NCI-H69 (cell line): Measurements from ENCODE around the gene CERS1.

Source experiments
- DNase-seq: peaks from one replicate; lab custom pipeline; 2025; lab: John Stamatoyannopoulos, UW

Gene CERS1

DNA sequence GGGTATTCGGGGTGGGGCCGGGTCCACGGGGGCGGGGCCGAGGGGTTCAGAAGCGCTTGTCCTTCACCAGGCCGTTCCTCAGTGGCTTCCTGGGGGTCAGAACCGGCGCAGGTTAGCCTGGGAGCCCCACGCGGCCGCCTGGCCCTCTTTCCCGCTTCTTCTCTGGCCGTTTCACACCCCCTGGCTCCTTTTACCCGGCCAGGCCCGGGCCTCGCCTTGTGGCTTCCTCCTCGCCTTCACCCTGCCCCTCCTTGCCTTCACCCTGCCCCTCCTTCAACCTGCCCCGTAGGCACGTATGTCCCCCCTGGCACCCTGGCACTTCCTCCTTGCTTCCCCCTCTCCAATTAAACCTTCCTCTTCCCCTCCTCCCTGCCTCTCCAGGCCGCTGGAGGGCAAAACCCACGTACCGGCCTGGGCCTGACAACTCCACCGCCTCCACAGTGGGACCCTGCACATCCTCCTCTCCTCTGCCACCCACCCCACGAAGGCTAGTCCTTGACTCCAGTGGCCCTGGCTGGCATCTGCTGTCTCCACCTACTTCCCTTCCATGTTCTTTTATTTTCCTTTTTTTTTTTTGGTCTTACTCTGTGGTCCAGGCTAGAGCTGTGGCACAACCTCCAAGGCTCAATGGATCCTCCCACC, 25.3 kb downstream of the CERS1 start:
- no peak for DNase-seq

DNA sequence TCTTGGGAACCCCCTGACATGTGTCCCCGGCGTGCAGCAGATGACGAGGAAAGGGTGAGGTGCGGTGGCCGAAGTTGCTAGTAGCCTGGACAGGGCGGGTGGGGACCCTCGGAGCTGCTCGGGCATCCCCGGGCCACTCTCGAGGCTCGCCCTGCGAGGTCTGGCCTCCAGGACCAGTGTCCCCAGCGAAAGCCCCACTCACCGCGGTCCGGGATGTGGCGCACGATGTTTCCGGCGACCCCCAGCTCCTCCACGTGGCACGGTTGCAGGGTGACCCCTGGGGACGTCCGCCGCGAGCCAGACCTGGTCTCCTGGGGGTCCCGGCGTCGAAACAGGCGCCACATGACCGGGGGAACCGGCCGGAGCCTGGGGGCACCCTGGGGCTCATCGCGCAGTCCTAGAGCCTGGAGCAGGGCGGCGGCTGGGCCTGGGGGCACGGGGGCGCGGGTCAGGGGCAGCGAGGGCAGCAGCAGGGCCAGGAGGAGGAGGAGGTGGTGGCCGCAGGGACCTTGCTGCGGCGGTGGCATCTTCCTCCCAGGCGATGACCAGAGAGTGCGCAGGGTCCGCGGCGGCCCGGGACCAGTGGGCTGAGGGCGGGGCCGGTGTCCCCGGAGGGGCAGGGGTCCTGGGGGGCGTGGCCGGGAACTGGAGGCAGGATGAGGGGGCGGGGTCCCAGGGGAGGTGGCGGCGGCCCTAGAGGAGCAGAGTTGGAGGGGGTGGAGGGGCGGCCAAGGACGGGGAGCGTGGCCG, 26.0 kb downstream of the CERS1 start:
- DNase-seq, result no peak

DNA sequence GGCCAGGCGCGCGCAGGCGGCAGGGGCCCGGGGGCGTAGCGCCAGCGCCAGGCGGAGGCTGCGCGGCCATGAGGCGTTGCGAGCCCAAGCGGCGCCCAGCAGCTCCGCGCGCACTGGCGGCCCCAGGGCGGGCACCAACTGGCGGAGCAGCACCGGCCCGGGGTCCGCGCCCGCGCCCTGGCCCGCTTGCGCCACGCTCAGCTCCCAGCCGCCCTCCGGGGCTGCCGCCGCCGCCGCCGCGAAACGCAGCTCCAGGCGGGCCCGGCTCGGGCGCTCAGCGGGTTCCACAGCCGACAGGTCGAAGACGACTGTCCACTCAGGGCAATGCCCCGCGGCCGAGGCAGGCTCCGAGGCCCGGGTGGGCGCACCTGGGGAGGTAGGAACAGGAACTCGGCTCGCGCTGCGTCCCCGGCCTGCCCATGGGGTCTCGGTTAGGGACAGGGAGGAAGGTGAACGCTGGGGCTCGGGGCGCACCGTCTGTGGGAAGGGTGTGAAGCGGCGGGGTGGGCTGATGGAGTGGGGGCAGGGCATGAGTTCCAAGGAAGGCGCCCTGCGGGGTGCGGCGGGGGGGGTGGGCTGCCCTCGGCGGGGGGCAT, 26.8 kb downstream of the CERS1 start:
- no peak for DNase-seq

DNA sequence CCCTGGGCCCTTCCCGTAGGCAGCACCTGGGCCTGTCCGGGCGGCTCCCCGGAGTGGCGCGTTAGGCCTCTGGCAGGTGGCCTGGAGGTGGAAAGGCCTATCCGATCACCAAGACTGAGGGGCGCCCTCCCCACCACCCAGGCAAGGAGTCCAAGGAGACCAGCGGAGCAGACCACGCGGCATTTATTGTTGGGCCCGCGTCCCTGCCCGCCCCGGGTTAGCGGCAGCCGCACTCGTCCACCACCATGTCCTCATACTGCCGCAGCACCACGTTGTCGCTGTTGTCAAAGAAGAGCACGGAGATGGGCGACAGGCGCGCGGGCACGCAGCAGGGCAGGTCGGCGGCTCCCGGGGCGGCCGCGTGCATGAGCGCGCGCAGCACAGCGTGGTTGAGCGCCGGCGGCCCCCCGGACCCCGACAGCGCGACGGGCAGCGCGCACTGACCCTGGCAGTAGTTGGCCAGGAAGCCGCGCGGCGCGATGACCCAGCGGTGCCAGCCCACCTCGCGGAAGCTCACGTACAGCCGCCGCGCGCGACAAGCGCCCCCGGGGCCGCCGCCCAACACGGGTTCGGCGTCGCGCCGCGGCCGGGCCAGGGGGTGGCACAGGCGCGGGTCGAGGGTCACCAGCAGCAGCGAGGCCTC, 27.5 kb downstream of the CERS1 start:
- DNase-seq, result no peak

DNA sequence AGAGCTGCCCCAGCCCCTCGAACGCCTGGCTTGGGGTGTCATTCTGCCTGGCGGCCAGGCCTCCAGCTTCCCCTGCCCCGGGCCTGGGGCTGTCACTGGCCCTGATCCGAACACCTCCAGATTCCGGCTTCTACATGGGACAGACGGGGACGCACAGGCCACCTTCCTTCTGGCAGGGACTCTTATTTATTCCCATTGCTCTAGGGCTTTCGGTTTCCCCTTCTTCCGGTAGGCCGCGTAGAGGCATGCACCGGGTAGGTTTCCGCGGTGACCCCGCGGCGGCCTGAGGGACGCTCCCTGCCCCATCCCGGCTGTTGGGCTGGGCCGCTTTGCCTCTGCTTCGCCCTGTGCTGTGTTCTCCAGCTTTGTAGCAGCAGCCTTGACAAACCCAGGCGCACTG, 28.2 kb downstream of the CERS1 start:
- DNase-seq, result no peak

DNA sequence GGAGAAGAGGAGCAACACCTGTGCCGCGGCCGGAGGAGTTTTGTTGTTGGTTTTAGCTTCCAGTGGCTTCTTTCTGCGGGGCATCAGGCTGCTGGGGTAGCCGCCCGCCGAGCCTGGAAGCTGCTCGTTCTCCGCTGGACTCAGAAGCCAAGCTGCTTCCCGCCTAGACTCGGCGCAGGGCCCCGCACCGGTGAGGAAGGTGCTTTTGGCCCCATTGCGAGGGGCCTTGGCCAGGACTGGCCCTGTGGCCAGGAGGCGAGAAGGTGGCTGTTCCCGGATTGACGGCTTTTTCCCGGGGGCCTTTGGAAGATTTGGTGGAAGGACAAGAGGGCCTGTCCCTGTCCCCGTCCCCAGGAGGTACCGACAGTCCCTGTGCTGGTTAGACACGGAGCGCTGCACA, 28.8 kb downstream of the CERS1 start:
- DNase-seq, result no peak

DNA sequence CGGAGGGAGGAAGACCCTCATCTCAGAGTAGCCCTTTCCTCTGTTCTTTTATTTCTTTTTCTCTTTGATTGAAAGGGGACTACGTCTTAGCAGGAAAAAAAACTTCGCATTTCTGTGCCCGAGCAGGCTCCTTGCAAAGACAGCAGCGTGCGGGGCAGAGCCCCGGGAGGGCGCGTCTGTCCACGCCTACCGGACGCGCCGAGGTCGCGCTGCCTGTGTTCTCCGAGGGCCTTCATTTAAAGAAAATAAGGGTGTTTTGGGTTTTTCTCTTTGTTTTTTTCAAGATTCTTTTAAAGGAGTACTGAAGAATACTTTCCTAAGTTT, 29.2 kb downstream of the CERS1 start:
- DNase-seq, result no peak

DNA sequence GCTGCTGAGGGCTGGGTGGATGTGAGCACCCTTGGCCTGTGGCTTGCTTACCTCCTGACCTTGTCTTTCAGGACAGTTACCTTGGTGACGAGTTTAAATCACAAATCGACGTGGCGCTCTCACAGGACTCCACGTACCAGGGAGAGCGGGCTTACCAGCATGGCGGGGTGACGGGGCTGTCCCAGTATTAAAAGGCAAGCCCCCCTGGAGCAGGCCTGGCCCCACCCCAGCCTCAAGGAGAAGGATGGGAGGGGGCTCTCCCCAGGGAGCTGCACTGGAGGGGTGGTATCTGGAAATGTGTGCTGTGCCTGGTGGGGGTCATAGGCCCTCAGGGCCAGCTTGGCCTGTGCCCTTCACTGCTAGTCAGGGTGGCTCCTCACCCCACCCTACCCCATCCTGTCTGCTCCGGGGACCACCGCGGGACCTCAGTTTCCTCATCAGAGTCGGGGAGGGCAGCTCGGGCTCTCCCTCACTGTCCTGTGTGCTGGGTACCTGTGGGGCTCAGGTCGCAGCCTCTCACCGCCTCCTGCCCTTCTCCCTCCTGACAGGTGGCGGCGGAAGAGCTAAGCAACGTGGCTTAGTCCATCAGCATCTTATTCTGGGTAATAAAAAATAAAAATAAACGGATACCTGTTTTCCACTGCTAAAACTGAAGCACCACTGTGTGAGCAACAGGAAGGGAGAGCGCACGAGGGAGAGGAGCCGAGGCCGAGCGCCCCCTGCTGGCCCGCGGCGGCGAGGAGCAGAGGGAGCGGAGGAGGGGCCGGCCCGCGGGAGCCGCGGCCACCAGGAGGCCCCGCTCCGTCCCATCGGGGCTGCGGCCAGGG, 29.8 kb downstream of the CERS1 start:
- DNase-seq, result peak; percentile 47

DNA sequence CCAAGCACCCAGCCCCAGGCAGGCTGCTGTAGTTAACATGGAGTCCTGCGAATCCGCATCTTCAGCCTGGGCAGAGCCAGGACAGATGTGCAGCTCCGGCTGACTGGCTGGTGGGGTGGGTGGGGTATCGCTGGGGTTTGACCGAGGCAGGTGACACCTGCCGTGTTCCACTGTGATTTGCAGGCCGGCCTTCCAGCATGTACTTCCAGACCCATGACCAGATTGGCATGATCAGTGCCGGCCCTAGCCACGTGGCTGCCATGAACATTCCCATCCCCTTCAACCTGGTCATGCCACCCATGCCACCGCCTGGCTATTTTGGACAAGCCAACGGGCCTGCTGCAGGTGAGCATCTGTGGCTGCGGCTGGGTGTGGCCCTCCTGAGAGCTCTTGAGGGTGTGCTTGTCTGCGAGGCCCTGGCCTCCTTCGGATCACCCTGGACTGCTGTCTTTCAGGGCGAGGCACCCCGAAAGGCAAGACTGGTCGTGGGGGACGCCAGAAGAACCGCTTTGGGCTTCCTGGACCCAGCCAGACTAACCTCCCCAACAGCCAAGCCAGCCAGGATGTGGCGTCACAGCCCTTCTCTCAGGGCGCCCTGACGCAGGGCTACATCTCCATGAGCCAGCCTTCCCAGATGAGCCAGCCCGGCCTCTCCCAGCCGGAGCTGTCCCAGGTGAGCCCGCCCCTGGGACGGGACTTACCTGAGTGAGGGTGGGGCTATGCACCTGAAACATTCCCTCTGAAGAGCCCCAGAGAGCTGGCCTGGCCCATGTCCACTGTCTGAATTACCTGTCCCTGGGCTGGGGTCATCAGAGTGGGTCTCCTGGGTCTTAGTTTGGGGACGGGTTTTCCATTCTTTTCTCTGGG, 30.6 kb downstream of the CERS1 start:
- DNase-seq, result no peak

DNA sequence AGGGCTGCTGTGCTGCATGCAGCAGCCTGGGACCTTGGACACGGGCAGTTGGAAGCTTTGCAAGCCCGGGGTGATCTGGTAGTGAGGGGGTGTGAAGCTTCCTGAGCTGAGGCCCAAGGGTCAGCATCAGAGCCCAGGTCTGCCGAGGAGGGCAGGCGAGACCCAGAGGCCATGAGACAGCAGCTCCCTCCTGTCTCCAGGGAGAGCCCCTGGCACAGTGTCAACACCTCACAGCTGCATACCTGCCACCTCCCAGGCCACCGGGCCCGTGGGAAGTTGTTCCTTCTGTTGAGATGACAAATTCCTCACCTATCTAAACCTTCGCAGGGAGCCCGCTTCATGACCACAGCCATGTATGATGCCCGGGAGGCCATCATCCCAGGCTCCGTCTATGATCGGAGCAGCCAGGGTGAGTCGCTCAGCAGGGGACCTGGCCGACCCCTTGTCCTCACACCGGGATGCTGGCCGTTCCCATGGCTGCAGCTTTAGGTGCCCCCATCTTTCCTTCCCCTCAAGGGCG, 32.1 kb downstream of the CERS1 start:
- DNase-seq, result no peak

DNA sequence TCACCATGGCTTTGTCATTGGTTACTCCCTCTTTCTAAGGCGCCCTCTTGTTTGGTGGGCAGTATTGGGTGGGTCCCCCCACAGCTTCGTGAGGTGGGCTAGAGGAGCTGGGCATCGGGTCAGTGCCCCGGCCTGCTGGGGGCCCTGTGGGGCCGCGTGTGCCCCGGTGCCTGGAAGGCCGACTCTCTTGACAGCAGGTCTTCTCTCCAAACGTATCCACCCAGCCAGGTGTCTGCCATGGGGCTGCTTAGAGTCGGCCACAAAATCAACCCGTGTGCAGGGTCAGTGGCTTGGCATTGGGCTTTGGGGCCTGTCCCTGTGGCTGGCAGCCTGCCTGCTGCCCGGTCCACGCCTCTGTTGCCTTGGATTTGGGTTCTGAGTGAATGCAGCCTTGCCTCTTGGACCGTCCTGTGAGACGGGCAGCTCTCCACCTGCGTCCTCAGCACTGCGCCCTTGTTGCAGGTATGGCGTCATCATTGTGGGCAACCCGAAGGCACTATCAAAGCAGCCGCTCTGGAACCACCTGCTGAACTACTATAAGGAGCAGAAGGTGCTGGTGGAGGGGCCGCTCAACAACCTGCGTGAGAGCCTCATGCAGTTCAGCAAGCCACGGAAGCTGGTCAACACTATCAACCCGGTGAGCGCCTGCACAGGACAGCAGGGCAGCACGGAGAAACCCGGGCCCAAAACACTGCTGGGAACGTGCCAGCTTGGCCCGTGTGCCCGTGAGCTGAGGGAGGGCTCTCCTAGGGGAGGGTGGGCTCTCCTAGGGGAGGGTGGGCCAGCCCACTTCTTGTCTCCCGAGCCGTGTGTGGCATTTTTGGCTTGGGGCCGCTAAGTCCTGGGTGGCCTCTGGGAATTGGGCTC, 32.7 kb downstream of the CERS1 start:
- no peak for DNase-seq

DNA sequence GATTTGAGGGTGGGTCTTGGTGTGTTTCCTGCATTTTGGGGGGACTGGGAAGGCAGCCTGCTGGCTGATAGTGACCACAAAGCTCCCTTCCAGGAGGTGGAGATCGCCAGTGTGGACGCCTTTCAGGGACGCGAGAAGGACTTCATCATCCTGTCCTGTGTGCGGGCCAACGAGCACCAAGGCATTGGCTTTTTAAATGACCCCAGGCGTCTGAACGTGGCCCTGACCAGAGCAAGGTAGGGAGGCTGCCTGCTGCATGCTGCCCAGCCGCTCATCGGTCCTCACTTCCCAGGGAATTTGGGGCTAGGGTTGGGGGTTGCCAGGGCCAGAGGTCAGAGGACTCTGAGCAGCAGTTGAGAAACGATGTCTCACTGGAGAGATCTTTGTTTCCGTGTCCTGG, 34.0 kb downstream of the CERS1 start:
- DNase-seq, result no peak

DNA sequence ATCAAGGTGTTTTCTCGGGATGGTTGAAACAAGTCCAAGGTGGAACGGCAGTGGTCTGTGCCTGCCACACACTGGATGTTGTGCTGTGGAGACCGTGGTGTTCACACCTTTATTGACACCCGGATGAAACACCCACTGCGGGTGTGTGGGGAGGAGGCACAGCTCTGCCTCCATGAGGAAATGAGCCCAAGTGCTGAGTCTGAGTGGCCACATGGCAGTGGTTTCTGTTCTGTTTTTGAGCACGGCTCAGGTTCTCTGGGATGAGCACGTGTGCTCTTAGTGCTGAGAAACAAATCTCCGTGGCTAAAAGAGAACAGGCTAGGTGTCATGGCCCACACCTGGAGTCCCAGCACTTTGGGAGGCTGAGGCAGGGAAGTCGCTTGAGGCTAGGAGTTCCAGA, 34.7 kb downstream of the CERS1 start:
- no peak for DNase-seq

DNA sequence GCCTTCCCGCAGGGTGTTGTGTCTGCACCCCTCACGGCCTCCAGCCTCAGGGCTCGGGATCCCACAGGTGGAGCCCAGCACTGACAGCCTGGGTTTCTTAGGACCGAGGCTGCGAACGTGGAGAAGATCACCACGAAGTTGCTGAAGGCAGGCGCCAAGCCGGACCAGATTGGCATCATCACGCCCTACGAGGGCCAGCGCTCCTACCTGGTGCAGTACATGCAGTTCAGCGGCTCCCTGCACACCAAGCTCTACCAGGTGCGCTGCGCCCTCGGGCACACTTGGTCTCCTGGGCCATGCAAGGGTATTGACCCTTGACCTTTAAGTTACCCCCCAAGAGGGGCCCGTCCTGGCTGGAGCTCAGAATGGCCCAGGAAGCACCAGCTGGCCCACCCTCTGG, 35.2 kb downstream of the CERS1 start:
- DNase-seq, result no peak

DNA sequence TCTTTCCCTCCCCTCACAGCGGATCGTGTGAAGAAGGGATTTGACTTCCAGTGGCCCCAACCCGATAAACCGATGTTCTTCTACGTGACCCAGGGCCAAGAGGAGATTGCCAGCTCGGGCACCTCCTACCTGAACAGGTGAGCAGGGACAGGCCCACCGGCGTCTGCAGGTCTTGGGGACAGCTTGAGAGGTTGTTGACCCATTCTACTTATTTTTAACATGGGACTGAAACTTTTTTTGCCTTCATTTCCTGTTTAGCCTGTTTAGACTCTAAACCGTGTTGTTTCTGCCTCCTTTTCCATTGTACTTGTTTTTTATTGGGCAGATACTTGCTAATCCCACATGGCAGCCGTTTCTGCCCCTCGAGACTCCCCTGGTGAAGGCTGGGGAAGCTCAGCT, 35.7 kb downstream of the CERS1 start:
- DNase-seq, result no peak

DNA sequence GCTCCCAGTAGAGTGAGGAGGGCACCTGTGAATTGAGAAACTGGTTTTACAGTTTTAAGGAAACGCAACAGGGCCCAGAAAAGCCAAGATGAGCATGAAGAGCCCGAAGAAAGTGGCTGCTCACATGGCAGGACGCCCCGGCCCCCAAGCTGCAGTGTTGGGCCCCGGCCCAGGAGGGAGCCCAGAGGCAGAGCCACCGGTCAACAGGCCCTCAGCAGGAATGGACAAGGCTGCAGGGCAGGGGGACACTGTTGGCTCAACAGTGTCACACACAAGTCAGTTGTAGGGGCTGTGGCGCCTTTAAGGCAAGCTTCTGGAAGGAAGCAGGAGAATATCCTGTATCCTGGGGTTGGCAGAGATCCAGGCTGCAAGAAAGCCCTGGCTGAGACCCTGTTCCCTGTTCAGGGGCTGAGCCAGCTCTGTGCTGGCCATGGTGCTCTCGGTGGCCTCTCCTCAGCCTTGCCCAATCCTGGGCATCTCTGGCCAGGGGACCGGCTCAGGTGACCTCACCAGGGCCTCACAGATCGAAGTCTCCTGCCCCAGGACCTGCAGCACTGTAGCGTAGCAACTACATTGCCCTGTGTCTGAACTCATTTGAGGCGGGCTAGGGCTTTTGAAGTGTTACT, 36.2 kb downstream of the CERS1 start:
- DNase-seq, result no peak

DNA sequence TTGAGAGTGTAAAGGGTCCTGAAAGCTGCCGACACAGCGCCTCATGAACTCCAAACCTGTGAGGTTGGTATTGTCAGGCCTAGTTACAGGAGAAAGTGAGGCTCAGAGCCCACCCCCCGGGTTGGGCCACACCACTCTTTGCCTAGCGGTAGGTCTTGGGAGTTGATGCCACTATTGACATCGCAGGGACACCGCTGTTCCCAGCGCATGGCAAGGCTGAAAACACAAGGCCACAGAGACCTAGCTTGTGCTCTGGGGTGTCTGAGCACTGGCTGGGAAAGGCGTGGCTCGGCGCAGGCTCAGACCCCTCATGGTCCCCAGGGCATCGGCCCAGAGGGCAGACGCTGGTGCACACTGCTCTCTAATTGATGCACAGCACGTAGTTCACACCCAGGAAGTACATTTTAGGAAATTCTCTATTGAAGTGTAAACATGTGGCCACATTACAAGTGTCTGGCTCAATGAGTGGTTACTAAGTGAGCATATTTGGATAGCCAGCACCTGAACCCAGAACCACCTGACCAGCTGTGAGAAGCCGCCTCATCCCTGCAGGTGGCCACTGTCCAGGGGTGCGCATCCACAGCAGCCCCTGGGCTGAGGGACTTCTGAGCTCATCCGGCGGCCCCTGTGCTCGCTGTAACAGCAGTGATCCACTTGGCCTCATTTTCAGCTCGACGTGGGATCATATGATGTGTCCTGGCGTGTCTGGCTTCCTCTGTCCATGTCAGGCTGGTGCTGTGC, 36.9 kb downstream of the CERS1 start:
- peak; percentile 15 for DNase-seq

DNA sequence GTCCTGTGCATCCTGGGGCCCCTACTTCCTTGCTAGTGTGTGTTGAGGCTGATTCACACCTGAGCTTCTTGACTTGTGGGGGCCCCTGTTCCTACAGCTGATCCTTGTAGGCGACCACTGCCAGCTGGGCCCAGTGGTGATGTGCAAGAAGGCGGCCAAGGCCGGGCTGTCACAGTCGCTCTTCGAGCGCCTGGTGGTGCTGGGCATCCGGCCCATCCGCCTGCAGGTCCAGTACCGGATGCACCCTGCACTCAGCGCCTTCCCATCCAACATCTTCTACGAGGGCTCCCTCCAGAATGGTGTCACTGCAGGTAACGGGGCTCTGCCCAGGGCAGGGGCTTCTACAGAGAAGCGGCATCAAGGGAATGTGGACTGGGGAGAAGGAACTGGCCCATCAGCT, 38.7 kb downstream of the CERS1 start:
- DNase-seq, result no peak
